NOMO-1 treated with dmso at 0.1 percent for 144 hours (cell line): ENCODE measurements around the gene MEI4.
"Not testable (repeated sequence)": the region's sequence is repeated elsewhere in the genome, so short reads cannot be mapped to it uniquely, and the experiment has no call there.

Experiments used
- DNase-seq: peaks from one replicate; lab custom pipeline; 2025; ENCODE audit not compliant: unreplicated experiment; lab: John Stamatoyannopoulos, UW

The MEI4 gene

GRCh38 chr6:77813090-77813489, 160.3 kb downstream of the MEI4 start:
- DNase-seq: no peak

- no peak for DNase-seq
Observed at GRCh38 chr6:77814119-77814518, 161.3 kb downstream of the MEI4 start.

GRCh38 chr6:77815531-77815930, 162.7 kb downstream of the MEI4 start:
- no peak for DNase-seq

- DNase-seq: no peak
Observed at GRCh38 chr6:77816766-77817270, 164.0 kb downstream of the MEI4 start.

GRCh38 chr6:77822265-77822664, 169.4 kb downstream of the MEI4 start:
- no peak for DNase-seq

- DNase-seq: no peak
Observed at GRCh38 chr6:77825204-77825603, 172.4 kb downstream of the MEI4 start.

GRCh38 chr6:77829736-77830135, 176.9 kb downstream of the MEI4 start:
- DNase-seq: no peak

- DNase-seq: not testable (repeated sequence)
Observed at GRCh38 chr6:77833749-77834148, 180.9 kb downstream of the MEI4 start.

GRCh38 chr6:77834591-77834996, 181.8 kb downstream of the MEI4 start:
- DNase-seq: no peak

GRCh38 chr6:77837034-77837784, 184.4 kb downstream of the MEI4 start:
- DNase-seq: no peak

- DNase-seq: no peak
Observed at GRCh38 chr6:77839292-77839691, 186.5 kb downstream of the MEI4 start.

- DNase-seq: no peak
Observed at GRCh38 chr6:77844822-77845221, 192.0 kb downstream of the MEI4 start.

GRCh38 chr6:77853401-77853800, 200.6 kb downstream of the MEI4 start:
- DNase-seq: no peak

GRCh38 chr6:77856391-77856790, 203.6 kb downstream of the MEI4 start:
- no peak for DNase-seq

- DNase-seq: no peak
Observed at GRCh38 chr6:77857421-77857820, 204.6 kb downstream of the MEI4 start.

- DNase-seq: no peak
Observed at GRCh38 chr6:77876300-77876699, 223.5 kb downstream of the MEI4 start.

- DNase-seq: no peak
Observed at GRCh38 chr6:77879527-77879926, 226.7 kb downstream of the MEI4 start.

GRCh38 chr6:77880501-77880900, 227.7 kb downstream of the MEI4 start:
- DNase-seq: no peak

- no peak for DNase-seq
Observed at GRCh38 chr6:77883851-77884250, 231.0 kb downstream of the MEI4 start.

GRCh38 chr6:77893391-77893790, 240.6 kb downstream of the MEI4 start:
- DNase-seq: no peak

GRCh38 chr6:77906070-77906469, 253.2 kb downstream of the MEI4 start:
- no peak for DNase-seq

GRCh38 chr6:77910826-77911225, 258.0 kb downstream of the MEI4 start:
- DNase-seq: no peak

- DNase-seq: no peak
Observed at GRCh38 chr6:77926198-77926751, 273.4 kb downstream of the MEI4 start.
